Upper lobe of right lung (tissue), 1 donor: Measurements from ENCODE around the gene ZNF319. TPM values are rescaled to one million over a fixed set of nuclear protein-coding genes. Genes with fewer than 3 reads are reported as not detected.
"Not testable (repeated sequence)": the region's sequence is repeated elsewhere in the genome, so short reads cannot be mapped to it uniquely, and the experiment has no call there.

Experiments used
- ATAC-seq: fragments of 200-7000 bp; cut with Tn5 transposase; one replicate; pipeline ENCODE4 v1.9.1; 2020; ENCODE audit warnings: mild to moderate bottlenecking, moderate library complexity
- DNase-seq: peaks from one replicate; pipeline ENCODE4 v3.0.0-alpha.2; 2020
- H3K27ac ChIP-seq: fragments of 200-600 bp; one replicate; pipeline ENCODE4 v1.8.0; 2022
- H3K27me3 ChIP-seq: fragments of 200-600 bp; one replicate; pipeline ENCODE4 v1.8.0; 2022; ENCODE audit warnings: mild to moderate bottlenecking
- H3K36me3 ChIP-seq: fragments of 200-600 bp; one replicate; pipeline ENCODE4 v1.8.0; 2022
- H3K4me1 ChIP-seq: fragments of 200-600 bp; one replicate; pipeline ENCODE4 v1.8.0; 2022
- H3K4me3 ChIP-seq: fragments of 200-600 bp; one replicate; pipeline ENCODE4 v1.8.0; 2022; ENCODE audit warnings: mild to moderate bottlenecking
- H3K9me3 ChIP-seq: fragments of 200-600 bp; one replicate; pipeline ENCODE4 v1.8.0; 2022
- CTCF ChIP-seq: fragments of 200-600 bp; IDR thresholded peaks from one replicate; pipeline ENCODE4 v1.8.0; 2022; ENCODE audit warnings: antibody characterized with exemption
- intact Hi-C: fragments of 100-400 bp; cut with DNase I; formaldehyde crosslinking; loops from one replicate; pipeline ENCODE4 v1.11.0; 2022
- total RNA-seq: library from RNA; stranded (reverse); fragmentation: NEBNext Ultra II Directional; extraction: Animal tissue kit (Norgen Biotek cat#: 25700); gene quantifications from one replicate; pipeline ENCODE4 v1.2.1, GENCODE V29; 2021
- donor health status: DM: no; HTN: yes; CAD: no; lungs with severe emphysema.

The ZNF319 gene
- total RNA-seq, 1 donor from 2014 or later = 10.6 TPM

- Histone ChIP-seq H3K27me3 (no peaks in the 10 kb centered on the region), H3K36me3 (no peaks in the 10 kb centered on the region), H3K27ac (no peak overlapping the region), H3K4me3 (no peak overlapping the region), H3K4me1 (no peaks in the 10 kb centered on the region), H3K9me3 (no peaks in the 10 kb centered on the region)
- no peak for TF ChIP-seq CTCF
- no peak for DNase-seq
- no peak for ATAC-seq
- intact Hi-C loops = no loop called here
Observed at GRCh38 chr16:57981636-57982035, 18.8 kb downstream of the ZNF319 start.

- H3K36me3 ChIP-seq = no peaks in the 10 kb centered on the region
- no peaks in the 10 kb centered on the region for H3K4me1 ChIP-seq
- H3K27me3 ChIP-seq = no peaks in the 10 kb centered on the region
- no peak overlapping the region for H3K4me3 ChIP-seq
- no peaks in the 10 kb centered on the region for H3K9me3 ChIP-seq
- DNase-seq (no peak), ATAC-seq (no peak)
- intact Hi-C loops = no loop called here
- H3K27ac ChIP-seq = no peak overlapping the region
- no peak for TF ChIP-seq CTCF
Observed at GRCh38 chr16:57979006-57979585, 21.4 kb downstream of the ZNF319 start.

GRCh38 chr16:57978070-57978465, 22.4 kb downstream of the ZNF319 start:
- DNase-seq, H3K4me3 ChIP-seq, H3K27ac ChIP-seq, ATAC-seq, H3K4me1 ChIP-seq, H3K36me3 ChIP-seq, H3K27me3 ChIP-seq, H3K9me3 ChIP-seq, intact Hi-C loops: not testable (repeated sequence)

- ATAC-seq = peak; percentile 33
- Histone ChIP-seq H3K4me3 (no peak overlapping the region), H3K4me1 (no peaks in the 10 kb centered on the region), H3K27ac (no peak overlapping the region), H3K27me3 (no peaks in the 10 kb centered on the region), H3K9me3 (no peaks in the 10 kb centered on the region), H3K36me3 (no peaks in the 10 kb centered on the region)
- intact Hi-C loops = no loop called here
- no peak for TF ChIP-seq CTCF
- no peak for DNase-seq
Observed at GRCh38 chr16:57977418-57978069, 22.9 kb downstream of the ZNF319 start.

GRCh38 chr16:57976331-57976796, 24.1 kb downstream of the ZNF319 start:
- Histone ChIP-seq H3K27ac (no peak overlapping the region), H3K4me3 (no peak overlapping the region), H3K36me3 (no peaks in the 10 kb centered on the region), H3K27me3 (no peaks in the 10 kb centered on the region), H3K9me3 (no peaks in the 10 kb centered on the region), H3K4me1 (no peaks in the 10 kb centered on the region)
- peak; percentile 75 for ATAC-seq
- DNase-seq = no peak
- no peak for TF ChIP-seq CTCF
- intact Hi-C loops = no loop called here

GRCh38 chr16:57972306-57972705, 28.2 kb downstream of the ZNF319 start:
- H3K4me1 ChIP-seq = no peaks in the 10 kb centered on the region
- no peaks in the 10 kb centered on the region for H3K9me3 ChIP-seq
- H3K27ac ChIP-seq = no peak overlapping the region
- intact Hi-C loops = no loop called here
- H3K27me3 ChIP-seq = no peaks in the 10 kb centered on the region
- no peak for TF ChIP-seq CTCF
- no peak for ATAC-seq
- H3K4me3 ChIP-seq = no peak overlapping the region
- no peak for DNase-seq
- no peaks in the 10 kb centered on the region for H3K36me3 ChIP-seq
